AG08396 (cell line): ENCODE results near the gene DMGDH.
A peak's percentile ranks its signal among the peaks of the same experiment; 100 is the strongest.

Experiments used
- DNase-seq: peaks from one replicate; pipeline ENCODE4 v3.0.0; 2012; ENCODE audit warnings: low spot score, mixed read lengths

DMGDH gene

DNA sequence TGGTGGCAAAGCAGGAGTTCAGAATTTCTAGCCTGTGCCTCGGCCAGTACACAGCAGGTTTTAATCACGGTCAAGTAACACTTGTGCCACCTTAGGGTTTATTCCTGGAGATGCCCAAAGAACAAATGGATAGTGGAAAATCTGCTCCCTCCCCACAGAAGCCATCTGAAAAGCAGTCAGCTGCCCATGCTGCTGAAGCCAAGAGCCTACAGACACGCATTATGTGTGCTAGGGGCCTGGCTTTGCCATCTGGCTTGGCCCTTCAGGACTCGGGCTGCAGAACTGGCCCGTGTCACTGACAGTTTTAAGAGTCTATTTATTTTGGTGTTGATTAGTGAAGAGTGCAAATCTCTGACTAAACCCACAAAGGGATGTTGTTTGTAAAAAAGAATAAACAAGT is 95.5 kb downstream of the DMGDH start:
- DNase-seq, result no peak

DNA sequence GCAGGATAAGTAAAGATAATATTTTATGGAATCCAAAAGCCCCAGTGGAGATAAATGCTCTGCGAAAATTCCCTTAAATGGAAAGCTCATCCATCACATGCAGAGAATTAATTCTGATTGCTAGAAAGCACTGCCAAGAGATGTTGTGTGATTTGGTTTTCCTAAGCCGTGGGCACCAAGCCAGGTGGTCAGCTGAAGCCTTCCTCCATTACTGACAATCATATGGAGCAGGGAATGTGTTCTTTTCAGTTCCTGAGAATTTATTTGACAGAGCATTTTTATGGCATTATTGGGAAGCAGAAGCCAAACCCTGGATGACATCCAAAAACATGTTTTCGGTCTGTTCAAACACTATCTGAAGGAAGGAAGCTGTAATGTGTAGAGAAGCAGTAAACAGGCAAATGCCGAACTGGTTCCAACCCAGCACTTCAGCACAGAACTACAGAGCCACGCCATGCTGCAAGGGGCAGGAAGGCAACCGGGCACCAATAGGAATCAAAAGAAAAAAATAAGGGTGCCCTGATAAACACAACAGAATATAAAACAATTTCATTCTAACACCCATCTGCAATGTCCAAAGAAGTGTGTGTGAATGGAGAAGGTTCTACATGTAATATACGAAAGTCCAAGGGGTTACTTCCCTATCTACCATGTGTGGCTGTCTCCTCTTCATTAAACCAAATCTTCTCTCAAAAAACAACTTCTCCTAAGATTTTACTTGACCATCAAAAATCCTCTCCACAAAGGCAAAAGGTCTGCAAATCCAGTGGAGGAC is 96.6 kb downstream of the DMGDH start:
- no peak for DNase-seq

DNA sequence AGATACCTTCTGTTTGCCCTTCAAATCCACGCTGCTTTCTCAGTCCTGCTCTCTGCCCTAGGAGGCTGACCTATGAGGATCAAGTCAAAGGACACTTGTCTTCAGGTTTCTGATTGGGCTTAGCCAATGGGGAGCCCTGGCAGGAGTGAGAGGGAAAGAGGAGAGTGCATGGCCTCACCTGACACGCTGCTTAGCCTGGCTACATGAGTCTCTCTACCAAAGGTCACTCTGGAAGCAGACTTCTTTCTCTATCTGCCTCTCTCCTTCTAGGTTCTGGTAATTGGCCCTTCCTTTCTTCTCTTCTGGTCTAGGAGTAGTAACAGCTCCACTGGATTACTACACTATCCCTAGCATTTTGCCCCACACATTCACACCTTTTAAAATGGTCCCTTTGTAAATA is 97.5 kb downstream of the DMGDH start:
- DNase-seq, result no peak

DNA sequence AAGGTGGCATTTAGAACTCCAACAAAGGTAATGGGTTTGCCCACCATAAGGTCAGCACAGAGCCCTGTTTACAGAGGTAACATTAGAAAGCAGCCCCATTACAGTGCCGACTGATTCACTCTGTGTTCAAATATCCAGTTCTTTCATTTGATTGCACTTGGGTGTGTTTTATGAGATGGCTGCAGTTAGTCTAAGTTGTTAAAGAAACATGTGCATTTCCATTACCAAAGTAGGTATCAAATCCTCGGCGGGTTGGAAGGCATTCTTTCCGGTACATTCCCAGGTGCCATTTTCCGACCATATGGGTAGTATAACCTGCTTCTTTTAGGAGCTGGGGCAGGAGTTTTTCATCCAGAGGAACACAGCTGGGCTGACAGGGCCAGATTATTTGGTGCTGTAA is 100.7 kb downstream of the DMGDH start:
- DNase-seq, result no peak

DNA sequence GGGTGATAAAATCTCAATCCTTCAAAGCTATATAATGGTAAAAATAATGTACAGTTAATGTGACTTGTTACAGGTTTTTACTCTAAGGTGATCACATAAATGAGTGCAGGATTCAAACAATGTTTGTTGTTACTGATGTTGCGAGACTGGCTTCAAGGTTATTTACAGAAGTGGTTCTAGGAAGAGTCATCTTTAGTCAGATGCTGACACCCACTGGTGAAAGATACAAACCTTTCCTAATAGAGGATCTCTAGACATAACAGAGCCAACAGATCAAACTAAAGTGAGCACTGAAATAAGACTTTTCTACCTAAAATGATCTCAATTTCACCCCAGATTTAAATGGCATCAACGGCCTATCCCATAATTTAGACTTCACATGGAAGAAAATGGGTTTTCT is 104.6 kb downstream of the DMGDH start:
- DNase-seq, result peak; percentile 22

DNA sequence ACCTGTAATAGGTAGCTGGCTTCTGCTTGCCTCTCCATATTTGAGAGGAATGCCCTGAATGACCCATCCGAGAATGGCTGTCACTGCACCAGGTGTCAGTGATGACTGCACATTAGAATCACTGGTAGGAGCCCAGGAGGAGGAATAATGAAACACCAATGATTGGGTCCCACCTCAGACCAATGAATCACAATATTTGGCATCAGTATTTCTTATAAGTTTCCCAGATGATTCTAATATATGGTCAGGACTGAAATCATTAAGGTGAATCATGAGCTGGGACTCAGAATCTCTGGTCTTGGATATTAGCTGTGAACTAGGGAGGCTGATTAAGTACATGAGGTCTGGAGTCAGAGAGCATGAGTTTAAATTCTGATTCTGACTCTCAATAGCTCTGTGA is 107.7 kb downstream of the DMGDH start:
- no peak for DNase-seq

DNA sequence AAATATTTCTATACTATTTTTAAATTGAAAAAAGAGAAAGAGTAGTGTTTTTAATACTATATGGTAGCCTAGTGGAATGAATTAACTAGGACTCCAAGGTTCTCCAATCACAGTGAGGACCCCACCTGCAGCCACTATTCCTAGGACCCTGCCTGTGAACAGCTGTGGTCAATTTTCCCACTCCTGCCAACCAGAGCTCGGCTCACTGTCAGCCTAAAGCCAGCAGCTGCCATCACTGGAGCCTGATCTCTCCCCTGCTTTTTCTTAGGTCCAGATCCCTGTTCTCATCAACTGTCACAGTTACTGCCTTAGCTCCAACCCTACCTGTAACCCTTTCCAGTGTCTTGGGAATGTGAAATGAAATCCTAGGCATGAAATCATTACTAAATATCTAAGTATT is 109.7 kb downstream of the DMGDH start:
- DNase-seq, result no peak

DNA sequence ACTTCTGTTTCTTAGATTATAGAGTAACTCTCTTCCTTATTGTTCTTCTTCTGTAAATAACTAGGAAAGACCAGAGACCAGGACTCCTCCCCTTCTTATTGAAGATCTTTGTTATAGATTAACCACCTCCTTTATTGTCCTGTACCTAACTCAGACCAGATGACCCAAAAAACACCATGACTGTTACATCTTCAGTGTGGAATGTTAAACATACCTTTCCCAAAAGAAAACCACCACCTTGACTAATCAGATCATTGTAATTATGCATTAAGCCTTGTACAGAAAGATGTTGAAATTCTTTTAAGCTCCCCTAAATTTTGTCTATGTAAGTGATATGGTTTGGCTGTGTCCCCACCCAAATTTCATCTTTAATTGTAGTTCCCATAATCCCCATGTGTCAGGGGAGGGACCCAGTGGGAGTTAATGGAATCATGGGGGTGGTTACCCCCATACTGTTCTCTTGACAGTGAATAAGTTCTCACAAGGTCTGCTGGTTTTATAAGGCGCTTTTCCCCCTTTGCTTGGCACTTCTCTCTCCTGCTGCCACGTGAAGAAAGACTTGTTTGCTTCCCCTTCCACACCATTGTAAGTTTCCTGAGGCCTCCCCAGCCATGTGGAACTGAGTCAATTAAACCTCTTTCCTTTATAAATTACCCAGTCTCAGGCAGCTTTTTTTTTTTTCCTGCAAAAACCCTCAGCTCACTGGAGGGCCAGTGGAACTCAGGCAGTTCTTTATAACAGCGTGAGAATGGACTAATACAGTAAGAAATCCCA is 110.6 kb downstream of the DMGDH start:
- DNase-seq, result no peak

DNA sequence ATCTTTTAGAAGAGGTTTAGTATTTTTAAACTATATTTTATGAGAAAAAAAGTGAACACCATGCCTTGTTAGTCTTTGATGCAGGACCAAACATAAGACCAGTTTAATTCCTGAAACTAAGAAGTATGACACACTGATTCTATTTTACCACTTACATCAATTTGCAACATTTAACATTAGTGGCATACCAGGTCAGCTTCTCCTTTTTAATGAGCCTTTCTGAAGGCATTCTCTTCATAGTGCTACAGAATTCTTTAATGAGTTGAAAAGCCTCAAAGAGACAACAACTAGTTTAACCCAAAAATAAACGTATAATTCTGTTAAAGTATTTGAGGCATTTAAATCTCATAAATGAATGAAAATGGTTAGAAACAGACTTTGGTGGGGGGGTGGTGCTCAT is 112.6 kb downstream of the DMGDH start:
- DNase-seq, result no peak

DNA sequence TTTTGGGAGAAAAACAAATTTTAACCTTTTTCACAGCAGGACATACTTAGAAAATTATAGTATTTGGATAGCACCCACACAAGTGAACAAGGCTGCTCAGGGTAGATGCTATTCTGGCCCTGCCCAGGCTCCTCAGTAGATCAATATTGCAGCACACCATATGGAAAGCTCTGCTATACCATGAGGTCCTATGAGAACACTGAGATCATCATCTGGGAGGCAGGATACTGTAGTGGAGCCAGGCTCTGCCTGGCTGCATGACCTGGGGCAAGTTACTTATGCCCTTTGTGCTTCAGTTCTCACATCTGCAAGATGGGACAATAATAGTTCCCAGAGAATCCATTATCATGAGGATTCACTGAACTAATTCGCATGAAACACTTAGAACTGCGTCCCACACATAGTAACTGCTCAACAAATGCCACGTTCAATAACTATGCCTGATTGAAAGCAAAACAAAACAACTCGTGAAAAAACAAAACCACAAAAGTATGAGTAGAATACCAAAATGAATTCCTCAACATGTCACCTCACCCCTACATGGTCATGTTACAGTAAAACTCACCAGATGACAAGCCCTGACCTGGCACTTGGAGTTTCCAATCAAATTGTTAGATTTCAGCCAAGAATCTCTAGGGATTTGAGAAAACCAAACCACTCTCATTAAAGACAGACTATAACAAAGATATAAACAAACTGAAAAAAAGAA is 116.2 kb downstream of the DMGDH start:
- DNase-seq, result peak; percentile 20
